ENCODE measurements around the gene PAX2. TPM values are rescaled to one million over a fixed set of nuclear protein-coding genes. Genes with fewer than 3 reads are reported as not detected.

The PAX2 gene
- total RNA-seq, 1 experiment from 2014 or later: 0.45 TPM

DNA sequence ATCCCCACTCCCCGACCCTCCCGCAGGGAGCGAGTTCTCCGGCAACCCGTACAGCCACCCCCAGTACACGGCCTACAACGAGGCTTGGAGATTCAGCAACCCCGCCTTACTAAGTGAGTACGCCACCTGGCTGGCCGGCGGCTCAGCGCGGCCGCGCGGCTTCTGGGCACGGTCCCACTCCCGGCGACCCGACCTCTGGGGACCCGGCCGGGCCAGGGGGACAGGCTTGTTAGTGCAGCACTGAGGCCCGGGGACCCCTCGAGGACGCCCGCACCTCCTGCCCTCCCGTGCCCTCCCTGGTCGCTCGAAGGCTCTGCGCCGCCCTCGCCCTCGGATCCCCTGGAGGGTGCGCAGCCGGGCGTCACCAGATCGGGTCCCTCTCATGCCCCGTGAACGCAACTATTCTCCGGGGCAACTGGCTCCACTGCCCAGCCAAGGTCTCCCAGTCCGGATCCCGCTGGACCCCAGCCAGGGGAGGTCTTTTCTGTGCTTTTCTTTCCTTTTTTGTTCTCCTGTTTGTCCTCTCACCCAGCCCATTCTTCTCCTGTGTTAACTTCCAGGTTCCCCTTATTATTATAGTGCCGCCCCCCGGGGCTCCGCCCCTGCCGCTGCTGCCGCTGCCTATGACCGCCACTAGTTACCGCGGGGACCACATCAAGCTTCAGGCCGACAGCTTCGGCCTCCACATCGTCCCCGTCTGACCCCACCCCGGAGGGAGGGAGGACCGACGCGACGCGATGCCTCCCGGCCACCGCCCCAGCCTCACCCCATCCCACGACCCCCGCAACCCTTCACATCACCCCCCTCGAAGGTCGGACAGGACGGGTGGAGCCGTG is 81.8 kb downstream of the PAX2 start:
- Mint-ChIP-seq H3K4me1 (ENCODE audit: low read depth, unreplicated experiment) (peaks cover 10% of the 10 kb centered on the region), H3K27me3 (ENCODE audit: insufficient read depth, unreplicated experiment) (peaks cover 37% of the 10 kb centered on the region), H3K27ac (ENCODE audit: unreplicated experiment) (no peak overlapping the region), H3K9me3 (ENCODE audit: unreplicated experiment) (no peaks in the 10 kb centered on the region), H3K36me3 (ENCODE audit: insufficient read depth, unreplicated experiment) (no peaks in the 10 kb centered on the region), H3K4me3 (ENCODE audit: unreplicated experiment) (peak overlapping the region; percentile 80)
- peak; percentile 63 to 64 for DNase-seq
- ChIA-PET CTCF (interaction anchor here (0.7 to 1.3 kb wide), 5 partner anchors 13 to 226 kb away, joined by 3 to 12 read pairs (median 7); no protein-coding TSS in a partner anchor), POLR2A (interaction anchor here (0.8 kb wide), 1 partner anchor 234 kb away, joined by 4 read pairs; no protein-coding TSS in a partner anchor)
- Histone ChIP-seq H3K9me3 (no peaks in the 10 kb centered on the region), H3K4me1 (peaks cover 10% of the 10 kb centered on the region; the same call in 1 of the 2 replicates), H3K27me3 (replicated peaks; ENCODE audit: control insufficient read depth, insufficient read depth, low read length) (peaks cover 5% of the 10 kb centered on the region; the same call in 1 of the 2 replicates), H3K36me3 (ENCODE audit: control insufficient read depth, insufficient read depth, low read length) (no peaks in the 10 kb centered on the region), H3K4me3 (ENCODE audit: low read depth, low read length) (peak overlapping the region; percentile 77)
- TF ChIP-seq, protein P1, sequence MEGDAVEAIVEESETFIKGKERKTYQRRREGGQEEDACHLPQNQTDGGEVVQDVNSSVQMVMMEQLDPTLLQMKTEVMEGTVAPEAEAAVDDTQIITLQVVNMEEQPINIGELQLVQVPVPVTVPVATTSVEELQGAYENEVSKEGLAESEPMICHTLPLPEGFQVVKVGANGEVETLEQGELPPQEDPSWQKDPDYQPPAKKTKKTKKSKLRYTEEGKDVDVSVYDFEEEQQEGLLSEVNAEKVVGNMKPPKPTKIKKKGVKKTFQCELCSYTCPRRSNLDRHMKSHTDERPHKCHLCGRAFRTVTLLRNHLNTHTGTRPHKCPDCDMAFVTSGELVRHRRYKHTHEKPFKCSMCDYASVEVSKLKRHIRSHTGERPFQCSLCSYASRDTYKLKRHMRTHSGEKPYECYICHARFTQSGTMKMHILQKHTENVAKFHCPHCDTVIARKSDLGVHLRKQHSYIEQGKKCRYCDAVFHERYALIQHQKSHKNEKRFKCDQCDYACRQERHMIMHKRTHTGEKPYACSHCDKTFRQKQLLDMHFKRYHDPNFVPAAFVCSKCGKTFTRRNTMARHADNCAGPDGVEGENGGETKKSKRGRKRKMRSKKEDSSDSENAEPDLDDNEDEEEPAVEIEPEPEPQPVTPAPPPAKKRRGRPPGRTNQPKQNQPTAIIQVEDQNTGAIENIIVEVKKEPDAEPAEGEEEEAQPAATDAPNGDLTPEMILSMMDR (IDR thresholded peaks at IDR 0.05; ENCODE audit: insufficient read depth in 1 of 2, low read depth in 1 of 2, low read length in 1 of 2, severe bottlenecking in 1 of 2, unreplicated experiment in 1 of 2): peak; percentile 25 to 64
- BruUV-seq (replicated peaks): no TSS peak
- intact Hi-C loops (cut with micrococcal nuclease; ENCODE audit: unreplicated experiment): loop anchor here (2.0 to 5.0 kb wide), 2 partner anchors 88 to 145 kb away; no protein-coding TSS in a partner anchor

DNA sequence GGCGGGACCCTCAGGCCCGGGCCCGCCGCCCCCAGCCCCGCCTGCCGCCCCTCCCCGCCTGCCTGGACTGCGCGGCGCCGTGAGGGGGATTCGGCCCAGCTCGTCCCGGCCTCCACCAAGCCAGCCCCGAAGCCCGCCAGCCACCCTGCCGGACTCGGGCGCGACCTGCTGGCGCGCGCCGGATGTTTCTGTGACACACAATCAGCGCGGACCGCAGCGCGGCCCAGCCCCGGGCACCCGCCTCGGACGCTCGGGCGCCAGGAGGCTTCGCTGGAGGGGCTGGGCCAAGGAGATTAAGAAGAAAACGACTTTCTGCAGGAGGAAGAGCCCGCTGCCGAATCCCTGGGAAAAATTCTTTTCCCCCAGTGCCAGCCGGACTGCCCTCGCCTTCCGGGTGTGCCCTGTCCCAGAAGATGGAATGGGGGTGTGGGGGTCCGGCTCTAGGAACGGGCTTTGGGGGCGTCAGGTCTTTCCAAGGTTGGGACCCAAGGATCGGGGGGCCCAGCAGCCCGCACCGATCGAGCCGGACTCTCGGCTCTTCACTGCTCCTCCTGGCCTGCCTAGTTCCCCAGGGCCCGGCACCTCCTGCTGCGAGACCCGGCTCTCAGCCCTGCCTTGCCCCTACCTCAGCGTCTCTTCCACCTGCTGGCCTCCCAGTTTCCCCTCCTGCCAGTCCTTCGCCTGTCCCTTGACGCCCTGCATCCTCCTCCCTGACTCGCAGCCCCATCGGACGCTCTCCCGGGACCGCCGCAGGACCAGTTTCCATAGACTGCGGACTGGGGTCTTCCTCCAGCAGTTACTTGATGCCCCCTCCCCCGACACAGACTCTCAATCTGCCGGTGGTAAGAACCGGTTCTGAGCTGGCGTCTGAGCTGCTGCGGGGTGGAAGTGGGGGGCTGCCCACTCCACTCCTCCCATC is 82.7 kb downstream of the PAX2 start:
- ChIA-PET POLR2A (interaction anchor here (0.8 kb wide), 1 partner anchor 233 kb away, joined by 4 read pairs; no protein-coding TSS in a partner anchor), CTCF (interaction anchor here (0.7 to 1.3 kb wide), 5 partner anchors 14 to 227 kb away, joined by 3 to 12 read pairs (median 7); no protein-coding TSS in a partner anchor)
- Histone ChIP-seq H3K9me3 (no peaks in the 10 kb centered on the region), H3K36me3 (ENCODE audit: control insufficient read depth, insufficient read depth, low read length) (no peaks in the 10 kb centered on the region), H3K27me3 (replicated peaks; ENCODE audit: control insufficient read depth, insufficient read depth, low read length) (peaks cover 5% of the 10 kb centered on the region; the same call in 1 of the 2 replicates), H3K4me3 (ENCODE audit: low read depth, low read length) (peak overlapping the region; percentile 77), H3K4me1 (peaks cover 10% of the 10 kb centered on the region; the same call in 1 of the 2 replicates)
- H3K27ac Mint-ChIP-seq (ENCODE audit: unreplicated experiment): no peak overlapping the region
- peak overlapping the region; percentile 80 for H3K4me3 Mint-ChIP-seq (ENCODE audit: unreplicated experiment)
- H3K4me1 Mint-ChIP-seq (ENCODE audit: low read depth, unreplicated experiment): peaks cover 10% of the 10 kb centered on the region
- TF ChIP-seq, protein P1 (IDR thresholded peaks at IDR 0.05; ENCODE audit: insufficient read depth in 1 of 2, low read depth in 1 of 2, low read length in 1 of 2, severe bottlenecking in 1 of 2, unreplicated experiment in 1 of 2): peak in 1 of 2 experiments; percentile 57
- H3K27me3 Mint-ChIP-seq (ENCODE audit: insufficient read depth, unreplicated experiment): peaks cover 33% of the 10 kb centered on the region
- intact Hi-C loops (cut with micrococcal nuclease; ENCODE audit: unreplicated experiment): loop anchor here (1.0 to 5.0 kb wide), 4 partner anchors 61 to 265 kb away; no protein-coding TSS in a partner anchor
- no TSS peak for BruUV-seq (replicated peaks)
- no peaks in the 10 kb centered on the region for H3K9me3 Mint-ChIP-seq (ENCODE audit: unreplicated experiment)
- no peaks in the 10 kb centered on the region for H3K36me3 Mint-ChIP-seq (ENCODE audit: insufficient read depth, unreplicated experiment)
- DNase-seq: peak; percentile 61 to 79

All from Caco-2 (cell line).